BJ (cell line): Measurements from ENCODE around the gene DRAP1. TPM values are rescaled to one million over a fixed set of nuclear protein-coding genes. Genes with fewer than 3 reads are reported as not detected.
A peak's percentile ranks its signal among the peaks of the same experiment; 100 is the strongest.

Experiments
- CTCF ChIA-PET: fragments of 350-600 bp; formaldehyde crosslinking; extraction: SDS; loops from one replicate; lab custom pipeline; 2021; ENCODE audit warnings: antibody characterized with exemption, inconsistent platforms; lab: Yijun Ruan, JAX
- POLR2A ChIA-PET: fragments of 300-600 bp; sonication (Branson Sonifier 250); formaldehyde crosslinking; extraction: SDS; loops from one replicate; lab custom pipeline; 2021; ENCODE audit warnings: antibody characterized with exemption; lab: Charles Lee
- DNase-seq: peaks from one replicate; pipeline ENCODE4 v3.0.0-alpha.2; 2011; ENCODE audit warnings: low read depth
- H3K27me3 ChIP-seq: 2 replicates; pipeline ENCODE4 v1.6.0; 2011; ENCODE audit warnings: low read length; ENCODE audit not compliant: control insufficient read depth, insufficient read depth
- H3K36me3 ChIP-seq: 2 replicates; pipeline ENCODE4 v1.5.1; 2011; ENCODE audit warnings: low read length; ENCODE audit not compliant: control insufficient read depth, insufficient read depth
- H3K4me3 ChIP-seq: 2 replicates; pipeline ENCODE4 v1.5.1; 2011; ENCODE audit warnings: low read depth, mild to moderate bottlenecking, control low read depth, low read length
- polyA plus RNA-seq: library from polyadenylated mRNA; depleted of rRNA; stranded (reverse); fragments of >200 nt; gene quantifications from 2 replicates; pipeline ENCODE4 v1.2.3, GENCODE V29; 2011
- TF ChIP-seq, protein P1 (sequence below): IDR thresholded peaks from 2 replicates; pipeline ENCODE4 v1.5.1; 2011; ENCODE audit warnings: low read depth, mild to moderate bottlenecking, control low read depth, inconsistent platforms, low read length, moderate library complexity; ENCODE audit not compliant: insufficient read depth

The DRAP1 gene
- polyA plus RNA-seq, 1 experiment = 137 TPM

GRCh38 chr11:65900125-65900898 lies 18.9 kb upstream of the DRAP1 start, which contains the start of gene FOSL1:
TSS of gene FOSL1 (minus strand) at chr11:65900388. CDS start at chr11:65900339, 49 bp downstream.
- peak; percentile 82 for DNase-seq
- Histone ChIP-seq H3K27me3 (no peaks in the 10 kb centered on the region), H3K4me3 (peak within 1 kb of the TSS; percentile 86), H3K36me3 (peaks cover 3% of the 10 kb centered on the region)
- TF ChIP-seq, protein P1, sequence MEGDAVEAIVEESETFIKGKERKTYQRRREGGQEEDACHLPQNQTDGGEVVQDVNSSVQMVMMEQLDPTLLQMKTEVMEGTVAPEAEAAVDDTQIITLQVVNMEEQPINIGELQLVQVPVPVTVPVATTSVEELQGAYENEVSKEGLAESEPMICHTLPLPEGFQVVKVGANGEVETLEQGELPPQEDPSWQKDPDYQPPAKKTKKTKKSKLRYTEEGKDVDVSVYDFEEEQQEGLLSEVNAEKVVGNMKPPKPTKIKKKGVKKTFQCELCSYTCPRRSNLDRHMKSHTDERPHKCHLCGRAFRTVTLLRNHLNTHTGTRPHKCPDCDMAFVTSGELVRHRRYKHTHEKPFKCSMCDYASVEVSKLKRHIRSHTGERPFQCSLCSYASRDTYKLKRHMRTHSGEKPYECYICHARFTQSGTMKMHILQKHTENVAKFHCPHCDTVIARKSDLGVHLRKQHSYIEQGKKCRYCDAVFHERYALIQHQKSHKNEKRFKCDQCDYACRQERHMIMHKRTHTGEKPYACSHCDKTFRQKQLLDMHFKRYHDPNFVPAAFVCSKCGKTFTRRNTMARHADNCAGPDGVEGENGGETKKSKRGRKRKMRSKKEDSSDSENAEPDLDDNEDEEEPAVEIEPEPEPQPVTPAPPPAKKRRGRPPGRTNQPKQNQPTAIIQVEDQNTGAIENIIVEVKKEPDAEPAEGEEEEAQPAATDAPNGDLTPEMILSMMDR = no peak
- POLR2A ChIA-PET = interaction anchor here (0.6 to 1.8 kb wide), 5 partner anchors 10 to 401 kb away, joined by 3 to 19 read pairs (median 3); partner anchors contain the start of genes CCDC85B and MALAT1
- CTCF ChIA-PET = interaction anchor here (0.8 to 11.3 kb wide), 5 partner anchors 11 to 189 kb away, joined by 3 to 130 read pairs (median 3); partner anchors contain the start of genes CCDC85B, FIBP and KAT5

- H3K36me3 ChIP-seq = peaks cover 2% of the 10 kb centered on the region; the same call in 1 of the 2 replicates
- H3K27me3 ChIP-seq = no peaks in the 10 kb centered on the region
- ChIA-PET CTCF (interaction anchor here (0.8 to 11.3 kb wide), 4 partner anchors 11 to 189 kb away, joined by 3 to 130 read pairs (median 6); partner anchors contain the start of genes CCDC85B, FIBP and KAT5), POLR2A (interaction anchor here (0.5 to 1.8 kb wide), 7 partner anchors 11 to 402 kb away, joined by 3 to 19 read pairs (median 3); partner anchors contain the start of genes CCDC85B and MALAT1)
- TF ChIP-seq, protein P1 = no peak
- DNase-seq = no peak
- H3K4me3 ChIP-seq = peak overlapping the region; percentile 86; the same call in 1 of the 2 replicates
Observed at GRCh38 chr11:65900899-65901180, 18.4 kb upstream of the DRAP1 start.

DNA sequence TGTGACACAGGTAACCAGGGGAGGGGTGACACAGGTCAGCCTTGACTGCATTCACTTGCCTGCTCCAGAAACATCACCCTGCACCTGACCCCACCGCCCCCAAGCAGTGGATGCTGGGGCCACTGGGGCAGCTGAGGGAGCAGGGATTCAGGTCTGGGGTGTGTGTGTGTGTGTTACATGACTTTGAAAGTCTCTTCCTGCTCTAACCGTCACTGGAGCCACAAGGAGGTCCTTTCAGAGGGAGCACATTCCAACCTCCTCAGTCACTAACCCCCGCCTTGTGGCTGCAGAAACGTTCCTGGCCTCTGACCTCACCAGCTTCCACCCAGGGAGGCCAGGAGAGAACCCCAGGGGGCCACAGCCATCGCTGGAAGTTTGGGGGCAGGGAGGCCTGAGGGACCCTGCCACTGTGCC lies 16.2 kb upstream of the DRAP1 start:
- Histone ChIP-seq H3K4me3 (no peak overlapping the region), H3K27me3 (no peaks in the 10 kb centered on the region), H3K36me3 (no peaks in the 10 kb centered on the region)
- ChIA-PET POLR2A (interaction anchor here (2.2 kb wide), 1 partner anchor 12 kb away, joined by 5 read pairs; no protein-coding TSS in a partner anchor), CTCF (interaction anchor here (0.6 to 11.3 kb wide), 4 partner anchors 10 to 16 kb away, joined by 3 to 130 read pairs (median 3); partner anchors contain the start of genes CCDC85B and FIBP)
- peak; percentile 68 for DNase-seq
- TF ChIP-seq, protein P1 = no peak

DNA sequence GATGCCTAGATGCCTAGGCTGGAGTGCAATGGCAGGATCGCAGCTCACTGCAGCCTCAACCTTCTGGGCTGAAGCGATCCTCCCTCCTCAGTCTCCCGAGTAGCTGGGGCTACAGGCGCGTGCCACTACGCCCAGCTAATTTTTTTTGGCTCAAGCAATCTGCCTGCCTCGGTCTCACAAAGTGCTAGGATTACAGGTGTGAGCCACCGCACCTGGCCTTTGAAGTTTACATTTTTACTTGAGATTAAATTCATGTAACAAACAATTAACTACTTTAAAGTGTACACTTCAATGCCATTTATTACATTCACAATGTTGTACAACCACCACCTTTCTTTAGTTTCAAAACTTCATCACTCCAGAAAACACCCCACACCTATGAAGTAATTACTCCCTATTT lies 15.5 kb upstream of the DRAP1 start:
- no peak for DNase-seq
- H3K27me3 ChIP-seq = no peaks in the 10 kb centered on the region
- POLR2A ChIA-PET = interaction anchor here (0.5 to 2.2 kb wide), 2 partner anchors 12 to 13 kb away, joined by 3 to 5 read pairs; no protein-coding TSS in a partner anchor
- TF ChIP-seq, protein P1 = no peak
- H3K4me3 ChIP-seq = no peak overlapping the region
- CTCF ChIA-PET = interaction anchor here (0.6 to 11.3 kb wide), 2 partner anchors 11 to 17 kb away, joined by 3 to 130 read pairs; partner anchors contain the start of genes CCDC85B and FIBP
- H3K36me3 ChIP-seq = no peaks in the 10 kb centered on the region

- H3K36me3 ChIP-seq = no peaks in the 10 kb centered on the region
- ChIA-PET CTCF (interaction anchor here (1.1 to 1.4 kb wide), 3 partner anchors 18 to 138 kb away, joined by 3 to 6 read pairs (median 3); partner anchors contain the start of gene FIBP), POLR2A (no interaction called here)
- TF ChIP-seq, protein P1 = no peak
- no peaks in the 10 kb centered on the region for H3K27me3 ChIP-seq
- no peak overlapping the region for H3K4me3 ChIP-seq
- DNase-seq = no peak
Observed at GRCh38 chr11:65906602-65907001, 12.6 kb upstream of the DRAP1 start.
